ENCODE results near the gene ZNF804B.

- TF ChIP-seq POLR2A (IDR thresholded peaks at IDR 0.05; ENCODE audit: low read depth, low read length) (no peak), POLR2AphosphoS5 (IDR thresholded peaks at IDR 0.05; ENCODE audit: low read depth, low read length) (no peak), POU2F2 (IDR thresholded peaks at IDR 0.05; ENCODE audit: low read depth, low read length) (no peak), TAF1 (IDR thresholded peaks at IDR 0.05; ENCODE audit: low read depth, low read length) (no peak), PAX5 (IDR thresholded peaks at IDR 0.05; ENCODE audit: insufficient read depth, low read length, severe bottlenecking) (no peak)
Measured at GRCh38 chr7:88929719-88930118, 170.2 kb downstream of the ZNF804B start.

All from GM12891 (cell line).